CD14-positive monocyte (primary cell): ENCODE results near the gene UBE2E3. TPM values are rescaled to one million over a fixed set of nuclear protein-coding genes. Genes with fewer than 3 reads are reported as not detected.
A peak's percentile ranks its signal among the peaks of the same experiment; 100 is the strongest.

Source experiments
- DNase-seq, 3 donors: peaks; one replicate each; pipeline ENCODE4 v3.0.0-alpha.2; 2011 to 2022
- H2AFZ ChIP-seq: 2 replicates; pipeline ENCODE4 v1.6.0; 2012; ENCODE audit warnings: mild to moderate bottlenecking, low read depth, low read length, inconsistent platforms; ENCODE audit not compliant: insufficient read depth, poor library complexity, severe bottlenecking
- H3K27ac ChIP-seq, 2 donors: 1 replicate in 1 of 2; 2 replicates in 1 of 2; pipeline ENCODE4 v1.5.1; 2012 to 2013; ENCODE audit warnings: low read length in 2 of 2, control low read depth in 1 of 2, inconsistent platforms in 1 of 2, low read depth in 1 of 2, mild to moderate bottlenecking in 1 of 2
- H3K27me3 ChIP-seq, 2 donors: one replicate each; pipeline versions ENCODE4 v1.6.0 to v1.6.1; 2011 to 2013; ENCODE audit warnings: low read length in 2 of 2; ENCODE audit not compliant: control insufficient read depth in 2 of 2, insufficient read depth in 2 of 2
- H3K36me3 ChIP-seq, 2 donors: replicated peaks in 1 of 2; 1 replicate in 1 of 2; 2 replicates in 1 of 2; pipeline versions ENCODE4 v1.5.1 to v1.6.1; 2012 to 2013; ENCODE audit warnings: low read length in 2 of 2, control low read depth in 1 of 2, inconsistent platforms in 1 of 2, mild to moderate bottlenecking in 1 of 2; ENCODE audit not compliant: insufficient read depth in 2 of 2, control insufficient read depth in 1 of 2
- H3K4me1 ChIP-seq, 2 donors: 1 replicate in 1 of 2; 2 replicates in 1 of 2; pipeline versions ENCODE4 v1.5.1 to v1.6.1; 2012 to 2013; ENCODE audit warnings: low read length in 2 of 2, control low read depth in 1 of 2, inconsistent platforms in 1 of 2, mild to moderate bottlenecking in 1 of 2, moderate library complexity in 1 of 2; ENCODE audit not compliant: insufficient read depth in 2 of 2, control insufficient read depth in 1 of 2
- H3K4me2 ChIP-seq: replicated peaks from 2 replicates; pipeline ENCODE3; 2012; ENCODE audit warnings: low read length, moderate library complexity, mild to moderate bottlenecking; ENCODE audit not compliant: poor library complexity, severe bottlenecking; ENCODE audit errors: extremely low read depth
- H3K4me3 ChIP-seq, 3 experiments: fragments of 200-600 bp in 1 of 3; sonication (generic) in 1 of 3; replicated peaks in 1 of 3; 1 replicate in 2 of 3; 2 replicates in 1 of 3; pipeline ENCODE4 v1.5.1; 2011 to 2013; ENCODE audit warnings: low read length in 3 of 3, mild to moderate bottlenecking in 3 of 3, control low read depth in 2 of 3, low read depth in 2 of 3, inconsistent platforms in 1 of 3, moderate library complexity in 1 of 3
- H3K79me2 ChIP-seq: 2 replicates; pipeline ENCODE4 v1.6.0; 2012; ENCODE audit warnings: mild to moderate bottlenecking, control low read depth, inconsistent platforms, low read length, moderate library complexity; ENCODE audit not compliant: insufficient read depth
- H3K9ac ChIP-seq: 2 replicates; pipeline ENCODE4 v1.6.0; 2017; ENCODE audit warnings: low read length, mild to moderate bottlenecking; ENCODE audit not compliant: insufficient read depth, poor library complexity, severe bottlenecking
- H3K9me3 ChIP-seq, 2 donors: replicated peaks in 1 of 2; 1 replicate in 1 of 2; 2 replicates in 1 of 2; pipeline versions ENCODE4 v1.5.1 to v1.6.1; 2012 to 2013; ENCODE audit warnings: low read length in 2 of 2, control low read depth in 1 of 2; ENCODE audit not compliant: control insufficient read depth in 1 of 2, insufficient read depth in 1 of 2
- H4K20me1 ChIP-seq: 2 replicates; pipeline ENCODE4 v1.6.0; 2012; ENCODE audit warnings: mild to moderate bottlenecking, low read length, control low read depth, moderate library complexity; ENCODE audit not compliant: insufficient read depth
- H3K27ac Mint-ChIP-seq, 7 donors: one replicate each; pipeline ENCODE4 v1.8.0; 2020; ENCODE audit warnings: mild to moderate bottlenecking in 7 of 7, mixed read lengths in 7 of 7, moderate library complexity in 6 of 7, inconsistent platforms in 2 of 7
- H3K27me3 Mint-ChIP-seq, 3 donors: one replicate each; pipeline ENCODE4 v1.8.0; 2021 to 2022; ENCODE audit warnings: low read depth in 3 of 3, mild to moderate bottlenecking in 3 of 3, mixed read lengths in 3 of 3, moderate library complexity in 3 of 3, inconsistent platforms in 1 of 3
- H3K36me3 Mint-ChIP-seq, 2 donors: one replicate each; pipeline ENCODE4 v1.8.0; 2020; ENCODE audit warnings: mixed read lengths in 2 of 2, inconsistent platforms in 1 of 2, mild to moderate bottlenecking in 1 of 2
- H3K4me1 Mint-ChIP-seq: one replicate; pipeline ENCODE4 v1.8.0; 2020; ENCODE audit warnings: mild to moderate bottlenecking, mixed read lengths
- H3K4me3 Mint-ChIP-seq, 2 donors: one replicate each; pipeline ENCODE4 v1.8.0; 2020; ENCODE audit warnings: mild to moderate bottlenecking in 2 of 2, mixed read lengths in 2 of 2, moderate library complexity in 1 of 2
- H3K9me3 Mint-ChIP-seq, 7 donors: one replicate each; pipeline ENCODE4 v1.8.0; 2020 to 2022; ENCODE audit warnings: mixed read lengths in 7 of 7, mild to moderate bottlenecking in 6 of 7, moderate library complexity in 6 of 7, inconsistent platforms in 2 of 7
- CTCF ChIP-seq: fragments of 200-600 bp; IDR thresholded peaks from one replicate; pipeline ENCODE4 v1.8.0; 2022; ENCODE audit warnings: antibody characterized with exemption, mild to moderate bottlenecking
- WGBS: methylation state at CpG from one replicate; pipeline ENCODE4 v1.1.5; 2013; ENCODE audit warnings: missing lambda C conversion rate; ENCODE audit not compliant: insufficient coverage; 5-methylcytosine and 5-hydroxymethylcytosine counted together
- intact Hi-C, 2 donors: fragments of 100-400 bp; cut with micrococcal nuclease; formaldehyde crosslinking; loops; one replicate each; pipeline versions ENCODE4 v1.15.0 to v1.15.1; 2023
- polyA plus RNA-seq, 3 donors: library from polyadenylated mRNA; depleted of rRNA in 1 of 3; unstranded in 2 of 3; stranded (reverse) in 1 of 3; fragments of 300-500 nt in 2 of 3; fragments of >200 nt in 1 of 3; fragmentation: Illumina TruSeq in 2 of 3; gene quantifications; 1 replicate in 2 of 3; 2 replicates in 1 of 3; pipeline ENCODE4 v1.2.3, GENCODE V29; 2012 to 2021

Gene UBE2E3
- polyA plus RNA-seq, 3 donors = 45.9 to 67.5 (median 52.1) TPM

GRCh38 chr2:181106229-181106628 is 125.8 kb downstream of the UBE2E3 start:
- H3K9me3 Mint-ChIP-seq = no peaks in the 10 kb centered on the region
- peaks cover 0 to 2% of the 10 kb centered on the region in 2 donors for H3K36me3 Mint-ChIP-seq
- peaks cover 0 to 4% (median 1%) of the 10 kb centered on the region in 3 donors for H3K27me3 Mint-ChIP-seq
- H3K27ac Mint-ChIP-seq = no peak overlapping the region
- no peak for TF ChIP-seq CTCF
- no peak for DNase-seq
- peaks cover 10% of the 10 kb centered on the region for H3K4me1 Mint-ChIP-seq
- H2AFZ ChIP-seq = no peak overlapping the region
- no peak overlapping the region for H3K4me3 ChIP-seq
- H3K9me3 ChIP-seq = no peaks in the 10 kb centered on the region
- H3K27ac ChIP-seq = no peak overlapping the region
- no peaks in the 10 kb centered on the region for H3K79me2 ChIP-seq
- H3K4me3 Mint-ChIP-seq = no peak overlapping the region
- H4K20me1 ChIP-seq = no peaks in the 10 kb centered on the region
- H3K9ac ChIP-seq = no peak overlapping the region
- H3K27me3 ChIP-seq = no peaks in the 10 kb centered on the region
- no peak overlapping the region for H3K4me2 ChIP-seq
- intact Hi-C loops = loop anchor here in 1 of 2 donors (10.0 kb wide), 1 partner anchor 359 kb away; no protein-coding TSS in a partner anchor
- H3K4me1 ChIP-seq = peaks cover 0 to 7% of the 10 kb centered on the region in 2 donors
- WGBS = 80% methylated on average over 1 of the region's 2 CpGs
- no peaks in the 10 kb centered on the region for H3K36me3 ChIP-seq

GRCh38 chr2:181106789-181107627 is 126.6 kb downstream of the UBE2E3 start:
- no peak overlapping the region for H3K4me2 ChIP-seq
- H3K4me3 Mint-ChIP-seq = no peak overlapping the region

More at GRCh38 chr2:181106789-181107627, 126.6 kb downstream of the UBE2E3 start:
- H3K4me1 Mint-ChIP-seq = peaks cover 10% of the 10 kb centered on the region
- no peaks in the 10 kb centered on the region for H3K9me3 Mint-ChIP-seq
- WGBS = no CpG with 5 or more reads among the region's 2 CpGs
- TF ChIP-seq CTCF = no peak
- H3K9ac ChIP-seq = no peak overlapping the region
- no peaks in the 10 kb centered on the region for H3K9me3 ChIP-seq
- H3K79me2 ChIP-seq = no peaks in the 10 kb centered on the region
- H3K27me3 Mint-ChIP-seq = peaks cover 0 to 4% (median 1%) of the 10 kb centered on the region in 3 donors
- no peaks in the 10 kb centered on the region for H3K36me3 ChIP-seq
- no peak overlapping the region for H3K27ac ChIP-seq
- peaks cover 0 to 7% of the 10 kb centered on the region in 2 donors for H3K4me1 ChIP-seq
- intact Hi-C loops = loop anchor here in 1 of 2 donors (10.0 kb wide), 1 partner anchor 358 kb away; no protein-coding TSS in a partner anchor
- H2AFZ ChIP-seq = no peak overlapping the region
- no peak overlapping the region for H3K4me3 ChIP-seq
- no peaks in the 10 kb centered on the region for H4K20me1 ChIP-seq
- peak; percentile 28 to 44 (median 30) for DNase-seq
- H3K36me3 Mint-ChIP-seq = peaks cover 0 to 2% of the 10 kb centered on the region in 2 donors
- peak overlapping the region in 3 of 7 donors; percentile 5 to 63 (median 31) for H3K27ac Mint-ChIP-seq
- no peaks in the 10 kb centered on the region for H3K27me3 ChIP-seq
